KMS-11 (cell line): ENCODE results near the gene ZNF784.

Source experiments
- H2AFZ ChIP-seq: fragments of 200-600 bp; sonication (generic); 2 replicates; pipeline ENCODE4 v1.6.1; 2016; ENCODE audit warnings: antibody characterized with exemption, mixed run types, low read depth
- H3K27ac ChIP-seq: fragments of 200-600 bp; sonication (generic); 2 replicates; pipeline ENCODE4 v1.6.1; 2016; ENCODE audit warnings: mild to moderate bottlenecking, mixed run types
- H3K27me3 ChIP-seq: fragments of 200-600 bp; sonication (generic); 2 replicates; pipeline ENCODE4 v1.6.1; 2017; ENCODE audit warnings: mild to moderate bottlenecking, low read depth, mixed run types, moderate library complexity; ENCODE audit not compliant: insufficient read depth
- H3K36me3 ChIP-seq: fragments of 200-600 bp; sonication (generic); 2 replicates; pipeline ENCODE4 v1.6.1; 2017; ENCODE audit warnings: mild to moderate bottlenecking, mixed run types; ENCODE audit not compliant: insufficient read depth
- H3K4me1 ChIP-seq: fragments of 200-600 bp; sonication (generic); 2 replicates; pipeline ENCODE4 v1.6.1; 2016; ENCODE audit warnings: mild to moderate bottlenecking, low read depth, mixed run types; ENCODE audit not compliant: poor library complexity, severe bottlenecking
- H3K4me2 ChIP-seq: fragments of 200-600 bp; sonication (generic); 2 replicates; pipeline ENCODE4 v1.7.0; 2016; ENCODE audit warnings: mild to moderate bottlenecking, mixed run types
- H3K4me3 ChIP-seq: fragments of 200-600 bp; sonication (generic); IDR thresholded peaks from 2 replicates; pipeline ENCODE4 v1.6.1; 2017; ENCODE audit warnings: low read depth, low read length, mixed read lengths; ENCODE audit not compliant: insufficient read depth
- H3K79me2 ChIP-seq: fragments of 200-600 bp; sonication (generic); 2 replicates; pipeline ENCODE4 v1.6.1; 2016; ENCODE audit warnings: low read depth, mixed run types; ENCODE audit not compliant: insufficient read depth
- H3K9ac ChIP-seq: fragments of 200-600 bp; sonication (generic); 2 replicates; pipeline ENCODE4 v1.6.1; 2016; ENCODE audit warnings: mild to moderate bottlenecking, mixed run types
- H4K20me1 ChIP-seq: fragments of 200-600 bp; sonication (generic); 2 replicates; pipeline ENCODE4 v1.6.1; 2016; ENCODE audit warnings: mild to moderate bottlenecking, mixed run types; ENCODE audit not compliant: insufficient read depth
- CTCF ChIP-seq: fragments of 200-600 bp; sonication (generic); conservative IDR thresholded peaks from 2 replicates; pipeline ENCODE4 v1.6.1; 2017; ENCODE audit warnings: low read depth, mild to moderate bottlenecking, antibody characterized with exemption, low read length, moderate library complexity, mixed read lengths

The ZNF784 gene

DNA sequence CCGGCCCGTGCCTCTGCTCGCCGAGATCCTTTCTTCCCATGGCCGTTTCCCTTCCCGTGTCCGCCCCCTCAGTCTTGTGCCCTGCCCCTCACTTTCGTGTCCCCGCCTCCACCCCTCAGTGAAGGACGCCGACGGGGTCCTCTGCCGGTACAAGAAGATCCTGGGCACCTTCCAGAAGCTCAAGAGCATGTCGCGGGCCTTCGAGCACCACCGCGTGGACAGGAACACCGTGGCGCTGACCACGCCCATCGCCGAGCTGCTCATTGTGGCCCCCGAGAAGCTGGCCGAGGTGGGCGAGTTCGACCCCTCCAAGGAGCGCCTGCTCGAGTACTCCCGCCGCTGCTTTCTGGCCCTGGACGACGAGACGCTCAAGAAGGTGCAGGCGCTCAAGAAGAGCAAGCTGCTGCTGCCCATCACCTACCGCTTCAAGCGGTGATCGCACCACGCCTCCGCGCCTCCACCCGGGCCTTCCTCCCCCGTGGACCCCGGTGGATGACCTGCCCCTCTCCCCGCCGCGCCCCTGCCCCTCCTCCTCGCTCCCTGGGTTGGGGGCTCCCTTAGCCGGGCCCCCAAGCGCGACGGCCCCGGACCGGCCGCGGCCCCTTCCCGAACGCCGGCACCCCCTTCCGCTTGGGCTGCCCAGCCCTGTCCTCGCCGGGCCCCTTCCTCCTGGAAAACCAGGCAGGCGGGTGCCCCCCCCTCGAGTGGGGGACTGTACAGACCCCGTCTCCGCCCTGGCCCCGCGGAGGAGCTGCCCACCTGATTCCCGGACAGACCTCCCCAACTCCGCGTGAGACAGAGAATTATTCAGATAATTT is 28.2 kb upstream of the ZNF784 start:
- Histone ChIP-seq H3K36me3 (no peaks in the 10 kb centered on the region), H3K4me2 (no peak overlapping the region), H3K9ac (no peak overlapping the region), H4K20me1 (no peaks in the 10 kb centered on the region), H3K27ac (no peak overlapping the region), H3K4me1 (peaks cover 13% of the 10 kb centered on the region), H3K4me3 (no peak overlapping the region), H3K79me2 (peaks cover 22% of the 10 kb centered on the region), H3K27me3 (no peaks in the 10 kb centered on the region), H2AFZ (no peak overlapping the region)
- TF ChIP-seq CTCF = no peak

- Histone ChIP-seq H3K27ac (no peak overlapping the region), H3K27me3 (no peaks in the 10 kb centered on the region), H3K4me2 (no peak overlapping the region), H4K20me1 (no peaks in the 10 kb centered on the region), H3K36me3 (no peaks in the 10 kb centered on the region), H3K79me2 (peaks cover 9% of the 10 kb centered on the region), H2AFZ (no peak overlapping the region), H3K4me3 (no peak overlapping the region), H3K9ac (no peak overlapping the region), H3K4me1 (peaks cover under 1% of the 10 kb centered on the region)
- no peak for TF ChIP-seq CTCF
Measured at GRCh38 chr19:55651236-55651635, 26.9 kb upstream of the ZNF784 start.

DNA sequence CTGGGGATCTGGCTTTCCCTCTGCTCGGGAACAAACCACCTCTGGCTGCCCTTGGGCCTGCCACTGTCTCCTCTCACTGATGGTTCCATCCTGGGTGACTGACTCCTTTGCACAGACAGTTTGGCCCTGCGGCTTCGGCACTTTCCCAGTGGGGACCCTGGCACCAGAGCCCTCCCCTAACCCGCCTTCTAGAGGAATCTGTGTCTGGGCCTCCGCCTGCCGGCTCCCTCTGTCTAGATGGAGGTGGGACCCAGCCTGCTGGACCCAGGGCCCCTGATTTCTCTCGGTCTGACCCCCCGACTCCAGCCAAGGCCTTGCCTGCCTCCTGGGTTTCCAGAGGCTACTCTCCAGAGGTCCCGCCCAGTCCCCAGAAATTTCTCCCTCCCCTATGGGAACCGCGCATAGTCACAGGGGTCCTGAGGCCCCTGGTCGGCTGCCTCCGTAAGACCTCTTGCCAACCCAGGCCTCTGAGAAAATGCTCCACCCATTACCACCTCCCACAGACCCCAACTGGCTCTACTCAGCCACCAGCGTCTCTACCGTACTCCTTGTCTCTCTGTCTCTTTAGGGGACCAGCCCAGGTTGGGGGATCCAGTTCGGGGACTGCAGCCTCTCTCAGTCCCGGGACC is 26.4 kb upstream of the ZNF784 start:
- H3K4me1 ChIP-seq = no peaks in the 10 kb centered on the region
- no peak overlapping the region for H3K27ac ChIP-seq
- H3K4me2 ChIP-seq = no peak overlapping the region
- H4K20me1 ChIP-seq = no peaks in the 10 kb centered on the region
- H3K27me3 ChIP-seq = no peaks in the 10 kb centered on the region
- no peak for TF ChIP-seq CTCF
- no peak overlapping the region for H3K9ac ChIP-seq
- H3K4me3 ChIP-seq = no peak overlapping the region
- no peak overlapping the region for H2AFZ ChIP-seq
- H3K36me3 ChIP-seq = no peaks in the 10 kb centered on the region
- peaks cover 9% of the 10 kb centered on the region for H3K79me2 ChIP-seq

GRCh38 chr19:55650126-55650557 is 25.8 kb upstream of the ZNF784 start:
- peaks cover 11% of the 10 kb centered on the region; the same call in 1 of the 2 replicates for H3K79me2 ChIP-seq
- no peaks in the 10 kb centered on the region for H3K36me3 ChIP-seq
- H3K4me2 ChIP-seq = no peak overlapping the region
- no peaks in the 10 kb centered on the region for H4K20me1 ChIP-seq
- H3K9ac ChIP-seq = no peak overlapping the region
- no peaks in the 10 kb centered on the region for H3K27me3 ChIP-seq
- H2AFZ ChIP-seq = no peak overlapping the region
- no peak overlapping the region for H3K27ac ChIP-seq
- H3K4me1 ChIP-seq = peaks cover 4% of the 10 kb centered on the region
- H3K4me3 ChIP-seq = no peak overlapping the region
- TF ChIP-seq CTCF = no peak
